Neuron (in vitro differentiated cells): ENCODE measurements around the gene SNX13.
"Not testable (repeated sequence)": the region's sequence is repeated elsewhere in the genome, so short reads cannot be mapped to it uniquely, and the experiment has no call there.

Experiments
- H2AFZ ChIP-seq: one replicate; pipeline ENCODE4 v1.6.1; 2013; ENCODE audit warnings: low read depth, mild to moderate bottlenecking, inconsistent platforms, low read length, moderate library complexity
- H3K27me3 ChIP-seq: one replicate; pipeline ENCODE4 v1.6.1; 2013; ENCODE audit warnings: low read length; ENCODE audit not compliant: insufficient read depth
- H3K36me3 ChIP-seq: one replicate; pipeline ENCODE4 v1.6.1; 2013; ENCODE audit warnings: low read length; ENCODE audit not compliant: insufficient read depth
- H3K4me1 ChIP-seq: one replicate; pipeline ENCODE4 v1.6.1; 2013; ENCODE audit warnings: low read length; ENCODE audit not compliant: insufficient read depth
- H3K4me3 ChIP-seq: 2 replicates; pipeline ENCODE4 v1.5.1; 2013; ENCODE audit warnings: mild to moderate bottlenecking, low read length, moderate library complexity
- H3K9me3 ChIP-seq: one replicate; pipeline ENCODE4 v1.6.1; 2013; ENCODE audit warnings: low read length

SNX13 gene

GRCh38 chr7:17809215-17809614, 131.1 kb downstream of the SNX13 start:
- not testable (repeated sequence) for H3K4me3 ChIP-seq, H3K9me3 ChIP-seq, H3K4me1 ChIP-seq, H3K27me3 ChIP-seq, H3K36me3 ChIP-seq, H2AFZ ChIP-seq

GRCh38 chr7:17807242-17807641, 133.1 kb downstream of the SNX13 start:
- Histone ChIP-seq H3K4me3 (no peak overlapping the region), H3K36me3 (peaks cover 8% of the 10 kb centered on the region), H2AFZ (no peak overlapping the region), H3K4me1 (no peaks in the 10 kb centered on the region), H3K27me3 (no peaks in the 10 kb centered on the region), H3K9me3 (no peaks in the 10 kb centered on the region)

GRCh38 chr7:17806631-17807030, 133.7 kb downstream of the SNX13 start:
- Histone ChIP-seq H2AFZ (no peak overlapping the region), H3K4me3 (no peak overlapping the region), H3K4me1 (no peaks in the 10 kb centered on the region), H3K36me3 (peaks cover 13% of the 10 kb centered on the region), H3K9me3 (no peaks in the 10 kb centered on the region), H3K27me3 (no peaks in the 10 kb centered on the region)

GRCh38 chr7:17802056-17802455, 138.2 kb downstream of the SNX13 start:
- Histone ChIP-seq H2AFZ (no peak overlapping the region), H3K4me1 (no peaks in the 10 kb centered on the region), H3K4me3 (no peak overlapping the region), H3K27me3 (no peaks in the 10 kb centered on the region), H3K9me3 (no peaks in the 10 kb centered on the region), H3K36me3 (peaks cover 34% of the 10 kb centered on the region)

GRCh38 chr7:17792075-17792936, 148.0 kb downstream of the SNX13 start:
- Histone ChIP-seq H3K9me3 (no peaks in the 10 kb centered on the region), H3K4me3 (no peak overlapping the region), H2AFZ (no peak overlapping the region), H3K4me1 (no peaks in the 10 kb centered on the region), H3K36me3 (peaks cover 20% of the 10 kb centered on the region), H3K27me3 (no peaks in the 10 kb centered on the region)

- Histone ChIP-seq H3K9me3 (no peaks in the 10 kb centered on the region), H3K4me1 (no peaks in the 10 kb centered on the region), H3K36me3 (no peaks in the 10 kb centered on the region), H3K27me3 (no peaks in the 10 kb centered on the region), H2AFZ (no peak overlapping the region), H3K4me3 (no peak overlapping the region)
These were observed 153.0 kb downstream of the SNX13 start for GRCh38 chr7:17787257-17787656.

GRCh38 chr7:17786314-17786852, 153.9 kb downstream of the SNX13 start:
- Histone ChIP-seq H2AFZ (no peak overlapping the region), H3K27me3 (no peaks in the 10 kb centered on the region), H3K9me3 (no peaks in the 10 kb centered on the region), H3K36me3 (no peaks in the 10 kb centered on the region), H3K4me1 (no peaks in the 10 kb centered on the region), H3K4me3 (no peak overlapping the region)

- H3K36me3 ChIP-seq, result no peaks in the 10 kb centered on the region
These were observed 158.1 kb downstream of the SNX13 start for GRCh38 chr7:17782216-17782549.

GRCh38 chr7:17781491-17782215, 158.6 kb downstream of the SNX13 start:
- H3K4me3 ChIP-seq, result no peak overlapping the region
- no peaks in the 10 kb centered on the region for H3K36me3 ChIP-seq
- H3K4me1 ChIP-seq, result no peaks in the 10 kb centered on the region

More at GRCh38 chr7:17782216-17782549, 158.1 kb downstream of the SNX13 start:
- no peak overlapping the region for H3K4me3 ChIP-seq
- H3K9me3 ChIP-seq, result no peaks in the 10 kb centered on the region
- H2AFZ ChIP-seq, result no peak overlapping the region
- H3K27me3 ChIP-seq, result no peaks in the 10 kb centered on the region
- H3K4me1 ChIP-seq, result no peaks in the 10 kb centered on the region

GRCh38 chr7:17779381-17779780, 160.9 kb downstream of the SNX13 start:
- Histone ChIP-seq H3K4me3 (no peak overlapping the region), H3K27me3 (no peaks in the 10 kb centered on the region), H3K4me1 (no peaks in the 10 kb centered on the region), H3K9me3 (no peaks in the 10 kb centered on the region), H2AFZ (no peak overlapping the region), H3K36me3 (no peaks in the 10 kb centered on the region)

More at GRCh38 chr7:17781491-17782215, 158.6 kb downstream of the SNX13 start:
- H3K9me3 ChIP-seq, result no peaks in the 10 kb centered on the region
- no peak overlapping the region for H2AFZ ChIP-seq
- no peaks in the 10 kb centered on the region for H3K27me3 ChIP-seq

- Histone ChIP-seq H3K4me1 (peaks cover 3% of the 10 kb centered on the region), H3K4me3 (no peak overlapping the region), H3K9me3 (no peaks in the 10 kb centered on the region), H3K36me3 (no peaks in the 10 kb centered on the region), H3K27me3 (no peaks in the 10 kb centered on the region), H2AFZ (no peak overlapping the region)
These were observed 165.5 kb downstream of the SNX13 start for GRCh38 chr7:17774716-17775288.

- peaks cover 3% of the 10 kb centered on the region for H3K4me1 ChIP-seq
- H3K4me3 ChIP-seq, result no peak overlapping the region
- H3K9me3 ChIP-seq, result no peaks in the 10 kb centered on the region
- no peak overlapping the region for H2AFZ ChIP-seq
- no peaks in the 10 kb centered on the region for H3K27me3 ChIP-seq
- no peaks in the 10 kb centered on the region for H3K36me3 ChIP-seq
These were observed 166.0 kb downstream of the SNX13 start for GRCh38 chr7:17774248-17774647.

GRCh38 chr7:17773289-17773626, 167.0 kb downstream of the SNX13 start:
- Histone ChIP-seq H3K9me3 (no peaks in the 10 kb centered on the region), H3K4me1 (peaks cover 3% of the 10 kb centered on the region), H3K27me3 (no peaks in the 10 kb centered on the region), H2AFZ (no peak overlapping the region), H3K36me3 (no peaks in the 10 kb centered on the region), H3K4me3 (no peak overlapping the region)
